WTC11 (cell line): Measurements from ENCODE around the gene NSMF. TPM values are rescaled to one million over a fixed set of nuclear protein-coding genes. Genes with fewer than 3 reads are reported as not detected.

ENCODE experiments used
- ATAC-seq: fragments of 200-7000 bp; cut with Tn5 transposase; 2 replicates; pipeline ENCODE4 v1.10.0; 2021; ENCODE audit warnings: mild to moderate bottlenecking, moderate library complexity
- CTCF ChIA-PET: fragments of 300-600 bp; sonication (Branson Sonifier 250); formaldehyde crosslinking; loops from one replicate; lab custom pipeline; 2021; ENCODE audit warnings: antibody characterized with exemption; lab: Charles Lee
- POLR2A ChIA-PET: fragments of 350-600 bp; sonication (Branson Sonifier 250); formaldehyde crosslinking; loops from one replicate; lab custom pipeline; 2021; ENCODE audit warnings: antibody characterized with exemption; lab: Charles Lee
- DNase-seq: peaks from one replicate; pipeline ENCODE4 v3.0.0; 2021; ENCODE audit warnings: low spot score
- H3K27ac Mint-ChIP-seq: 2 replicates; pipeline ENCODE4 v1.8.0; 2021; ENCODE audit warnings: mixed read lengths
- H3K27me3 Mint-ChIP-seq: 2 replicates; pipeline ENCODE4 v1.8.0; 2021; ENCODE audit warnings: low read depth, mild to moderate bottlenecking, moderate library complexity, mixed read lengths
- H3K36me3 Mint-ChIP-seq: 2 replicates; pipeline ENCODE4 v1.8.0; 2021; ENCODE audit warnings: mixed read lengths
- H3K4me1 Mint-ChIP-seq: 2 replicates; pipeline ENCODE4 v1.8.0; 2022; ENCODE audit warnings: mixed read lengths
- H3K4me3 Mint-ChIP-seq: 2 replicates; pipeline ENCODE4 v1.8.0; 2021; ENCODE audit warnings: mild to moderate bottlenecking, moderate library complexity, mixed read lengths
- H3K9me3 Mint-ChIP-seq: 2 replicates; pipeline ENCODE4 v1.8.0; 2021; ENCODE audit warnings: mixed read lengths
- EMX1 ChIP-seq: fragments of 250-450 bp; sonication (Bioruptor Pico); IDR thresholded peaks from 2 replicates; pipeline ENCODE4 v1.8.0; 2021; ENCODE audit warnings: mild to moderate bottlenecking
- MYBL2 ChIP-seq: sonication (generic); formaldehyde crosslinking; IDR thresholded peaks from 2 replicates; pipeline ENCODE4 v1.8.1; 2023; ENCODE audit warnings: mild to moderate bottlenecking, moderate library complexity, missing genetic modification reagents
- NFATC4 ChIP-seq: fragments of 250-450 bp; sonication (Bioruptor Pico); IDR thresholded peaks from 2 replicates; pipeline ENCODE4 v1.9.0; 2021; ENCODE audit warnings: mild to moderate bottlenecking
- OVOL2 ChIP-seq: fragments of 250-450 bp; sonication (Bioruptor Pico); IDR thresholded peaks from 2 replicates; pipeline ENCODE4 v1.9.0; 2021; ENCODE audit warnings: mild to moderate bottlenecking, borderline replicate concordance
- ZBTB21 ChIP-seq: sonication (generic); formaldehyde crosslinking; IDR thresholded peaks from 2 replicates; pipeline ENCODE4 v1.8.1; 2023; ENCODE audit warnings: mild to moderate bottlenecking, missing genetic modification reagents, borderline replicate concordance
- ZNF138 ChIP-seq: sonication (generic); formaldehyde crosslinking; conservative IDR thresholded peaks from 2 replicates; pipeline ENCODE4 v1.8.1; 2022; ENCODE audit warnings: mild to moderate bottlenecking, moderate library complexity, missing genetic modification reagents
- ZNF232 ChIP-seq: sonication (generic); formaldehyde crosslinking; IDR thresholded peaks from 2 replicates; pipeline ENCODE4 v1.8.0; 2022; ENCODE audit warnings: mild to moderate bottlenecking, missing genetic modification reagents
- ZNF263 ChIP-seq: sonication (generic); formaldehyde crosslinking; IDR thresholded peaks from 2 replicates; pipeline ENCODE4 v1.8.1; 2022; ENCODE audit warnings: low read depth, mild to moderate bottlenecking, moderate library complexity, missing genetic modification reagents
- ZNF671 ChIP-seq: fragments of 250-450 bp; sonication (Bioruptor Pico); IDR thresholded peaks from 2 replicates; pipeline ENCODE4 v1.8.0; 2021; ENCODE audit warnings: mild to moderate bottlenecking
- total RNA-seq: library from RNA; stranded (reverse); gene quantifications from 3 replicates; pipeline ENCODE4 v1.2.3, GENCODE V29; 2021
- TF ChIP-seq, protein P1 (sequence below): sonication (generic); formaldehyde crosslinking; IDR thresholded peaks from 2 replicates; pipeline ENCODE4 v1.8.1; 2022; ENCODE audit warnings: missing genetic modification reagents, borderline replicate concordance
- TF ChIP-seq, protein P2 (sequence below): fragments of 200-600 bp; IDR thresholded peaks from 2 replicates; pipeline ENCODE4 v1.8.0; 2022; ENCODE audit warnings: antibody characterized with exemption
- TF ChIP-seq, protein P3 (sequence below): fragments of 250-450 bp; sonication (Bioruptor Pico); IDR thresholded peaks from 2 replicates; pipeline ENCODE4 v1.9.0; 2021; ENCODE audit warnings: moderate library complexity, mild to moderate bottlenecking, inconsistent platforms, borderline replicate concordance
- TF ChIP-seq, protein P4 (sequence below): sonication (generic); formaldehyde crosslinking; IDR thresholded peaks from 2 replicates; pipeline ENCODE4 v1.8.1; 2023; ENCODE audit warnings: mild to moderate bottlenecking, missing genetic modification reagents, moderate library complexity
- TF ChIP-seq, protein P5 (sequence below): fragments of 250-450 bp; sonication (Bioruptor Pico); IDR thresholded peaks from 2 replicates; pipeline ENCODE4 v2.1.2; 2022; ENCODE audit warnings: mild to moderate bottlenecking, moderate library complexity
- TF ChIP-seq, protein P6 (sequence below): sonication (generic); formaldehyde crosslinking; IDR thresholded peaks from 2 replicates; pipeline ENCODE4 v1.8.0; 2022; ENCODE audit warnings: mild to moderate bottlenecking, missing genetic modification reagents
- TF ChIP-seq, protein P7 (sequence below): sonication (generic); formaldehyde crosslinking; IDR thresholded peaks from 2 replicates; pipeline ENCODE4 v1.8.1; 2022; ENCODE audit warnings: mild to moderate bottlenecking, missing genetic modification reagents, moderate library complexity, borderline replicate concordance

Gene NSMF
- total RNA-seq, 1 experiment from 2014 or later, result 61.9 TPM

DNA sequence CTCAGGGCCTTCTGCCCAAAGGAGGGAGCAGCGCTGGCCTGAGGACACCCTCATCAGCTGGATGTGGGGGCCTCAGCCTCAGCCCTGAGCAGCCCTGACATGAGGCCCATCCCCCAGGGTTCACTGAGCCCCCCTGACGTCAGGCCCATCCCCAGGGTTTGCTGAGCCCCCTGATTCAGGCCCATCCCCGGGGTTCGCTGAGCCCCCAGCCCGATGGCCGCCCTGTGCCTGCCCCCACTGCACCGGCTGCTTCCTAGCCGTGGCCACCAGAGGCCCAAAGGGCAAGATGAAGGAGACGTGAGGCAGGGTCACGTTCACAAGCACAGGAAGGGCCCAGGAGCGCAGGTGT, 19.5 kb upstream of the NSMF start:
- TF ChIP-seq ZNF232 (CRISPR knock-in tag) (no peak), ZBTB21 (CRISPR knock-in tag) (no peak), MYBL2 (no peak), NFATC4 (CRISPR knock-in tag) (no peak), ZNF671 (CRISPR knock-in tag) (no peak)
- TF ChIP-seq, protein P1, sequence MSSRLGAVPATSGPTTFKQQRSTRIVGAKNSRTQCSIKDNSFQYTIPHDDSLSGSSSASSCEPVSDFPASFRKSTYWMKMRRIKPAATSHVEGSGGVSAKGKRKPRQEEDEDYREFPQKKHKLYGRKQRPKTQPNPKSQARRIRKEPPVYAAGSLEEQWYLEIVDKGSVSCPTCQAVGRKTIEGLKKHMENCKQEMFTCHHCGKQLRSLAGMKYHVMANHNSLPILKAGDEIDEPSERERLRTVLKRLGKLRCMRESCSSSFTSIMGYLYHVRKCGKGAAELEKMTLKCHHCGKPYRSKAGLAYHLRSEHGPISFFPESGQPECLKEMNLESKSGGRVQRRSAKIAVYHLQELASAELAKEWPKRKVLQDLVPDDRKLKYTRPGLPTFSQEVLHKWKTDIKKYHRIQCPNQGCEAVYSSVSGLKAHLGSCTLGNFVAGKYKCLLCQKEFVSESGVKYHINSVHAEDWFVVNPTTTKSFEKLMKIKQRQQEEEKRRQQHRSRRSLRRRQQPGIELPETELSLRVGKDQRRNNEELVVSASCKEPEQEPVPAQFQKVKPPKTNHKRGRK (CRISPR knock-in tag), result no peak
- TF ChIP-seq, protein P2, sequence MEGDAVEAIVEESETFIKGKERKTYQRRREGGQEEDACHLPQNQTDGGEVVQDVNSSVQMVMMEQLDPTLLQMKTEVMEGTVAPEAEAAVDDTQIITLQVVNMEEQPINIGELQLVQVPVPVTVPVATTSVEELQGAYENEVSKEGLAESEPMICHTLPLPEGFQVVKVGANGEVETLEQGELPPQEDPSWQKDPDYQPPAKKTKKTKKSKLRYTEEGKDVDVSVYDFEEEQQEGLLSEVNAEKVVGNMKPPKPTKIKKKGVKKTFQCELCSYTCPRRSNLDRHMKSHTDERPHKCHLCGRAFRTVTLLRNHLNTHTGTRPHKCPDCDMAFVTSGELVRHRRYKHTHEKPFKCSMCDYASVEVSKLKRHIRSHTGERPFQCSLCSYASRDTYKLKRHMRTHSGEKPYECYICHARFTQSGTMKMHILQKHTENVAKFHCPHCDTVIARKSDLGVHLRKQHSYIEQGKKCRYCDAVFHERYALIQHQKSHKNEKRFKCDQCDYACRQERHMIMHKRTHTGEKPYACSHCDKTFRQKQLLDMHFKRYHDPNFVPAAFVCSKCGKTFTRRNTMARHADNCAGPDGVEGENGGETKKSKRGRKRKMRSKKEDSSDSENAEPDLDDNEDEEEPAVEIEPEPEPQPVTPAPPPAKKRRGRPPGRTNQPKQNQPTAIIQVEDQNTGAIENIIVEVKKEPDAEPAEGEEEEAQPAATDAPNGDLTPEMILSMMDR, result no peak
- TF ChIP-seq, protein P3, sequence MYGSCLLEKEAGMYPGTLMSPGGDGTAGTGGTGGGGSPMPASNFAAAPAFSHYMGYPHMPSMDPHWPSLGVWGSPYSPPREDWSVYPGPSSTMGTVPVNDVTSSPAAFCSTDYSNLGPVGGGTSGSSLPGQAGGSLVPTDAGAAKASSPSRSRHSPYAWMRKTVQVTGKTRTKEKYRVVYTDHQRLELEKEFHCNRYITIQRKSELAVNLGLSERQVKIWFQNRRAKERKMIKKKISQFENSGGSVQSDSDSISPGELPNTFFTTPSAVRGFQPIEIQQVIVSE, result no peak
- TF ChIP-seq, protein P4, sequence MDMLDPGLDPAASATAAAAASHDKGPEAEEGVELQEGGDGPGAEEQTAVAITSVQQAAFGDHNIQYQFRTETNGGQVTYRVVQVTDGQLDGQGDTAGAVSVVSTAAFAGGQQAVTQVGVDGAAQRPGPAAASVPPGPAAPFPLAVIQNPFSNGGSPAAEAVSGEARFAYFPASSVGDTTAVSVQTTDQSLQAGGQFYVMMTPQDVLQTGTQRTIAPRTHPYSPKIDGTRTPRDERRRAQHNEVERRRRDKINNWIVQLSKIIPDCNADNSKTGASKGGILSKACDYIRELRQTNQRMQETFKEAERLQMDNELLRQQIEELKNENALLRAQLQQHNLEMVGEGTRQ (CRISPR knock-in tag), result no peak
- TF ChIP-seq, protein P5, sequence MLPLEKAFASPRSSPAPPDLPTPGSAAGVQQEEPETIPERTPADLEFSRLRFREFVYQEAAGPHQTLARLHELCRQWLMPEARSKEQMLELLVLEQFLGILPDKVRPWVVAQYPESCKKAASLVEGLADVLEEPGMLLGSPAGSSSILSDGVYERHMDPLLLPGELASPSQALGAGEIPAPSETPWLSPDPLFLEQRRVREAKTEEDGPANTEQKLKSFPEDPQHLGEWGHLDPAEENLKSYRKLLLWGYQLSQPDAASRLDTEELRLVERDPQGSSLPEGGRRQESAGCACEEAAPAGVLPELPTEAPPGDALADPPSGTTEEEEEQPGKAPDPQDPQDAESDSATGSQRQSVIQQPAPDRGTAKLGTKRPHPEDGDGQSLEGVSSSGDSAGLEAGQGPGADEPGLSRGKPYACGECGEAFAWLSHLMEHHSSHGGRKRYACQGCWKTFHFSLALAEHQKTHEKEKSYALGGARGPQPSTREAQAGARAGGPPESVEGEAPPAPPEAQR (CRISPR knock-in tag), result no peak
- TF ChIP-seq, protein P6, sequence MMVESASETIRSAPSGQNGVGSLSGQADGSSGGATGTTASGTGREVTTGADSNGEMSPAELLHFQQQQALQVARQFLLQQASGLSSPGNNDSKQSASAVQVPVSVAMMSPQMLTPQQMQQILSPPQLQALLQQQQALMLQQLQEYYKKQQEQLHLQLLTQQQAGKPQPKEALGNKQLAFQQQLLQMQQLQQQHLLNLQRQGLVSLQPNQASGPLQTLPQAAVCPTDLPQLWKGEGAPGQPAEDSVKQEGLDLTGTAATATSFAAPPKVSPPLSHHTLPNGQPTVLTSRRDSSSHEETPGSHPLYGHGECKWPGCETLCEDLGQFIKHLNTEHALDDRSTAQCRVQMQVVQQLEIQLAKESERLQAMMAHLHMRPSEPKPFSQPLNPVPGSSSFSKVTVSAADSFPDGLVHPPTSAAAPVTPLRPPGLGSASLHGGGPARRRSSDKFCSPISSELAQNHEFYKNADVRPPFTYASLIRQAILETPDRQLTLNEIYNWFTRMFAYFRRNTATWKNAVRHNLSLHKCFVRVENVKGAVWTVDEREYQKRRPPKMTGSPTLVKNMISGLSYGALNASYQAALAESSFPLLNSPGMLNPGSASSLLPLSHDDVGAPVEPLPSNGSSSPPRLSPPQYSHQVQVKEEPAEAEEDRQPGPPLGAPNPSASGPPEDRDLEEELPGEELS (CRISPR knock-in tag), result no peak
- CTCF ChIA-PET, result interaction anchor here (1.2 to 1.6 kb wide), 2 partner anchors 56 to 74 kb away, joined by 4 to 5 read pairs; partner anchors contain the start of gene MRPL41
- H3K4me3 Mint-ChIP-seq, result no peak overlapping the region
- 0 out of 2 replicates have a peak, but pooled peaks cover 4% of the 10 kb centered on the region for H3K4me1 Mint-ChIP-seq
- H3K36me3 Mint-ChIP-seq, result peaks cover 14% of the 10 kb centered on the region
- DNase-seq, result no peak
- H3K9me3 Mint-ChIP-seq, result peaks cover 19% of the 10 kb centered on the region
- POLR2A ChIA-PET, result no interaction called here
- H3K27me3 Mint-ChIP-seq, result peaks cover 4% of the 10 kb centered on the region; the same call in 1 of the 2 replicates
- ATAC-seq, result 0 out of 2 replicates have a peak, but pooled peaks have one; percentile 28
- H3K27ac Mint-ChIP-seq, result no peak overlapping the region

DNA sequence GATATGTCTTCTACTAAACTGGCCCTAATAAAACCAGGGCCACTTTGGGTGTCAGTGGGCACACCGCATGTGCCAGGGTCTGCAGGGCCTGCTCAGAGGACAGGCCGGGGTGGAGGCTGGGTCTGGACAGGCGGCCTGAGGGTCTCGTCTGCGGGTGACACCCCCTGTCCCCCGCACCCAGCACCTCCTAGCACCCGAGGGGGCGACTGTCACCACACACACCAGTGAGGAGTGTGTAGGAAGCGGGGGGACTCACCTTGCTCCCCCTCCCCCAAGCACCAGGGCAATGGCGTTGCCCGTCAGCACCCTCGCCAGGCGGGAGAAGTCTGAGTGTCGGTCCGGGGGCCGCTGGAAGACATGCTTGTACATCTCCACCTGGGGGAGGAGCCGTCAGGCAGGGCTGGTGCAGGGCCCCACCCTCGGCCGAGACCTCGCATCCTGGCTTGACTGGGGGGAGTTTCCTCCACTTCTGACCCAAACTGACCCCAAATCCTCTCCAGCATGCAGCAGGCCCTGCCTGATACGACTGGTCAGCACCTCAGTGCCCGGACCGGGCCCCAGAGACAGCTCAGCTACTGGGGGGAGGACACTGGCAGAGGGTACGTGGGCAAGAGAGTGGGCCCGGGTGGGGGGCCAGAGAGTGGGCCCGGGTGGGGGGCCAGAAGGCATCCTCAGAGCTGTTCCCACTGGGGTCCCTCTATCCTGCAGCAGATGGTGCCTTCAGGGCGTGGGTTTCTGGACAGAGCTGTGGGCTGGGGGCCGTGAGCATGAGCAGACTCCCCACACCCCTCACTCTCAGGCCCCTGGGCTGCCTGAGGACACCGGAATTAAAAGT, 18.9 kb upstream of the NSMF start:
- ChIA-PET POLR2A (no interaction called here), CTCF (no interaction called here)
- Mint-ChIP-seq H3K4me1 (0 out of 2 replicates have a peak, but pooled peaks cover 4% of the 10 kb centered on the region), H3K4me3 (no peak overlapping the region), H3K36me3 (peaks cover 18% of the 10 kb centered on the region), H3K27me3 (peaks cover 7% of the 10 kb centered on the region; the same call in 1 of the 2 replicates), H3K27ac (no peak overlapping the region), H3K9me3 (peaks cover 25% of the 10 kb centered on the region)
- ATAC-seq (no peak), DNase-seq (no peak)
- TF ChIP-seq ZNF138 (no peak), ZNF263 (CRISPR knock-in tag) (no peak), OVOL2 (CRISPR knock-in tag) (no peak), ZNF232 (CRISPR knock-in tag) (no peak), EMX1 (CRISPR knock-in tag) (no peak)
- TF ChIP-seq, protein P6 (CRISPR knock-in tag), result no peak
- TF ChIP-seq, protein P7, sequence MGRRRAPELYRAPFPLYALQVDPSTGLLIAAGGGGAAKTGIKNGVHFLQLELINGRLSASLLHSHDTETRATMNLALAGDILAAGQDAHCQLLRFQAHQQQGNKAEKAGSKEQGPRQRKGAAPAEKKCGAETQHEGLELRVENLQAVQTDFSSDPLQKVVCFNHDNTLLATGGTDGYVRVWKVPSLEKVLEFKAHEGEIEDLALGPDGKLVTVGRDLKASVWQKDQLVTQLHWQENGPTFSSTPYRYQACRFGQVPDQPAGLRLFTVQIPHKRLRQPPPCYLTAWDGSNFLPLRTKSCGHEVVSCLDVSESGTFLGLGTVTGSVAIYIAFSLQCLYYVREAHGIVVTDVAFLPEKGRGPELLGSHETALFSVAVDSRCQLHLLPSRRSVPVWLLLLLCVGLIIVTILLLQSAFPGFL (CRISPR knock-in tag), result no peak
